ENCODE data around the gene CDCP2.

The CDCP2 gene

GRCh38 chr1:54120698-54121481 is 31.9 kb downstream of the CDCP2 start:
- TF ChIP-seq, protein P1, sequence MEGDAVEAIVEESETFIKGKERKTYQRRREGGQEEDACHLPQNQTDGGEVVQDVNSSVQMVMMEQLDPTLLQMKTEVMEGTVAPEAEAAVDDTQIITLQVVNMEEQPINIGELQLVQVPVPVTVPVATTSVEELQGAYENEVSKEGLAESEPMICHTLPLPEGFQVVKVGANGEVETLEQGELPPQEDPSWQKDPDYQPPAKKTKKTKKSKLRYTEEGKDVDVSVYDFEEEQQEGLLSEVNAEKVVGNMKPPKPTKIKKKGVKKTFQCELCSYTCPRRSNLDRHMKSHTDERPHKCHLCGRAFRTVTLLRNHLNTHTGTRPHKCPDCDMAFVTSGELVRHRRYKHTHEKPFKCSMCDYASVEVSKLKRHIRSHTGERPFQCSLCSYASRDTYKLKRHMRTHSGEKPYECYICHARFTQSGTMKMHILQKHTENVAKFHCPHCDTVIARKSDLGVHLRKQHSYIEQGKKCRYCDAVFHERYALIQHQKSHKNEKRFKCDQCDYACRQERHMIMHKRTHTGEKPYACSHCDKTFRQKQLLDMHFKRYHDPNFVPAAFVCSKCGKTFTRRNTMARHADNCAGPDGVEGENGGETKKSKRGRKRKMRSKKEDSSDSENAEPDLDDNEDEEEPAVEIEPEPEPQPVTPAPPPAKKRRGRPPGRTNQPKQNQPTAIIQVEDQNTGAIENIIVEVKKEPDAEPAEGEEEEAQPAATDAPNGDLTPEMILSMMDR (conservative IDR thresholded peaks at IDR 0.05; ENCODE audit: control insufficient read depth, insufficient read depth, low read depth, low read length): no peak
- peak; percentile 27 for DNase-seq (ENCODE audit: low read depth)
- peak overlapping the region; percentile 14 for H3K4me3 ChIP-seq (ENCODE audit: control insufficient read depth, low read depth, low read length)

DNA sequence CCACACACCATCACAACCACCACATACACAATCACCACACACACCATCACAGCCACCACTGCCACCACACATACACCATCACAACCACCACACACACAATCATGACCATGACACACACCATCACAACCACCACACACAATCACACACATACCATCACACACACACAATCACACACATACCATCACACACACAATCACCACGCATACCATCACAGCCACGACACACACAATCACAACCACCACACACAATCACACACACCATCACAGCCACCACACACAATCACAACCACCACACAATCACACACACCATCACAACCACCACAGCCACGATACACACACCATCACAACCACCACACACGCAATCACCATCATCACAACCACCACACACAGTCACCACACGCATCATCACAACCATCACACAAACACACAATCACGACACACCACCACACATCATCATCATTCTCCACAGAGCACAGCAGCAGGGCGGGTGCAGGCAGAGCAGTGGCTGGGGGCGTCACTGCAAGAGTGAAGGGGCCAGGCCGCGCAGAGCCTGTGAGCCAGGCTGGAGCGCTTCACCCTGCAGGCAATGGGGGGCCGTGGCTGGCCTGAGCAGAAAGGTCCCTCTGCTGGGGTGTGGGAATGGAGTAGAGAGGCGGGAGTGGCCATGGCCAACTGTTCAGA is 32.6 kb downstream of the CDCP2 start:
- H3K4me3 ChIP-seq (ENCODE audit: control insufficient read depth, low read depth, low read length): no peak overlapping the region
- no peak for DNase-seq (ENCODE audit: low read depth)
- TF ChIP-seq, protein P1 (conservative IDR thresholded peaks at IDR 0.05; ENCODE audit: control insufficient read depth, insufficient read depth, low read depth, low read length): no peak

GRCh38 chr1:54118704-54119103 is 34.1 kb downstream of the CDCP2 start:
- H3K4me3 ChIP-seq (ENCODE audit: control insufficient read depth, low read depth, low read length): no peak overlapping the region
- TF ChIP-seq, protein P1 (conservative IDR thresholded peaks at IDR 0.05; ENCODE audit: control insufficient read depth, insufficient read depth, low read depth, low read length): no peak
- peak; percentile 74 for DNase-seq (ENCODE audit: low read depth)

GRCh38 chr1:54117815-54118563 is 34.8 kb downstream of the CDCP2 start:
- TF ChIP-seq, protein P1 (conservative IDR thresholded peaks at IDR 0.05; ENCODE audit: control insufficient read depth, insufficient read depth, low read depth, low read length): no peak
- H3K4me3 ChIP-seq (ENCODE audit: control insufficient read depth, low read depth, low read length): no peak overlapping the region
- DNase-seq (ENCODE audit: low read depth): peak; percentile 25

DNA sequence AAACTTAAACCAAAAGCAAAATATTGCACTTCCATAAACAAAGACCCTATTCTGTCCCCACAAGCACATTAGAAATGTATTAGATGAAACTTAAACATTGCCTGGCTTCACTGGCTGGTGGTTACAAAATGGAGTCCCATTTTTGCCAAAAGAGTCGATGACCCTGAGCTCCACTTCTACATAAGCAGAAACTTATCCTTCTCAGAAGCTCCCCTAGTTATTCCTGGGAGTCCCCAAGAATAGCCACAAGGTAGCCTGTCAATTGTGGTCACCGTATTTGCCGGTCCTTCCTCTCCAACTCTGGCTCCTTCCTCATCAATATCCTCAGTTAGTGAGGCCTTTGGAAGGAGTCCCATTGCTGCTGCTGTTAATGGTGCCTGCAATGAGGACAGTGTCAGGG is 37.3 kb downstream of the CDCP2 start:
- H3K4me3 ChIP-seq (ENCODE audit: control insufficient read depth, low read depth, low read length): no peak overlapping the region
- DNase-seq (ENCODE audit: low read depth): no peak
- TF ChIP-seq, protein P1 (conservative IDR thresholded peaks at IDR 0.05; ENCODE audit: control insufficient read depth, insufficient read depth, low read depth, low read length): no peak

DNA sequence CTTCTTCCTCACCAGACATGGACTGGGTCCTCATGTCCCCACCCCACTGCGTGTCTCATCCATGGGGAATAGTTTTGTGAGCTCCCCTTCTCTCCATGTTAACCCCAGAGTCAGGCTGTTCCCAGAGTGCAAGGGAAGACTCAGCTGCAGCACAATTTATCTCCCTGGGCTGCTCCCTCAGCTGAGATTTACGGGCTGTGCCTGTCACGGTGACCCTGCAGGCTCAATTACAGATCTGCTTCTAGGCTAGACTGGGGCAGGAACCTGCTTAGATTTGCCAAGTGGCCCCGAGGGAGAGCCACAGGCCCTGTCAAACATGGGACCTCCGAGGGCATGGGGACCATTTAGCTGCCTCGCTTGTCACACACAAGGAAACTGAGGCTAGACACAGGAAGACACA is 37.8 kb downstream of the CDCP2 start:
- TF ChIP-seq, protein P1 (conservative IDR thresholded peaks at IDR 0.05; ENCODE audit: control insufficient read depth, insufficient read depth, low read depth, low read length): no peak
- no peak for DNase-seq (ENCODE audit: low read depth)
- H3K4me3 ChIP-seq (ENCODE audit: control insufficient read depth, low read depth, low read length): no peak overlapping the region
